PFSK-1 (cell line): ENCODE data around the gene ZYX.

Source experiments
- POLR2AphosphoS5 ChIP-seq: IDR thresholded peaks from 2 replicates; pipeline ENCODE4 v1.6.1; 2012; ENCODE audit warnings: low read depth, mild to moderate bottlenecking, control low read depth, low read length, moderate library complexity
- REST ChIP-seq, 2 experiments: IDR thresholded peaks; 2 replicates each; pipeline versions ENCODE4 v1.6.1 to v1.8.0; 2011 to 2012; ENCODE audit warnings: low read depth in 2 of 2, low read length in 2 of 2, control low read depth in 1 of 2, inconsistent platforms in 1 of 2, mild to moderate bottlenecking in 1 of 2, moderate library complexity in 1 of 2; ENCODE audit not compliant: insufficient read depth in 1 of 2
- TAF1 ChIP-seq: IDR thresholded peaks from 2 replicates; pipeline ENCODE4 v1.6.1; 2012; ENCODE audit warnings: low read length, control low read depth, borderline replicate concordance; ENCODE audit not compliant: insufficient read depth

- TF ChIP-seq POLR2AphosphoS5 = no peak
- TF ChIP-seq REST (IDR thresholded peaks at IDR 0.05; ENCODE audit: insufficient read depth in 1 of 2, low read depth in 2 of 2, low read length in 2 of 2) = no peak
- no peak for TF ChIP-seq TAF1
These were observed 52.6 kb downstream of the ZYX start for GRCh38 chr7:143433759-143434158.
